Measurements from ENCODE around the gene EIF3K.
A peak's percentile ranks its signal among the peaks of the same experiment; 100 is the strongest.
"Not testable (repeated sequence)": the region's sequence is repeated elsewhere in the genome, so short reads cannot be mapped to it uniquely, and the experiment has no call there.

EIF3K gene

GRCh38 chr19:38617764-38618589, 1.0 kb upstream of the EIF3K start, which contains the start of gene MAP4K1:
MAP4K1 (minus strand) TSS chr19:38617953; CDS start chr19:38617895, 58 bp downstream.
- no peak for DNase-seq (ENCODE audit: low read depth)

GRCh38 chr19:38619361-38620174, 580 bp downstream of the EIF3K start:
- DNase-seq (ENCODE audit: low read depth), result no peak

GRCh38 chr19:38624822-38625221, 5.8 kb downstream of the EIF3K start:
- DNase-seq (ENCODE audit: low read depth), result no peak

GRCh38 chr19:38626401-38626800, 7.4 kb downstream of the EIF3K start:
- DNase-seq (ENCODE audit: low read depth), result no peak

- DNase-seq (ENCODE audit: low read depth), result no peak
Measured at GRCh38 chr19:38629568-38629967, 10.6 kb downstream of the EIF3K start.

GRCh38 chr19:38631301-38631700, 12.3 kb downstream of the EIF3K start:
- DNase-seq (ENCODE audit: low read depth), result not testable (repeated sequence)

GRCh38 chr19:38631811-38632475, 13.0 kb downstream of the EIF3K start:
- peak; percentile 45 for DNase-seq (ENCODE audit: low read depth)

- DNase-seq (ENCODE audit: low read depth), result no peak
Measured at GRCh38 chr19:38632476-38633213, 13.7 kb downstream of the EIF3K start.

GRCh38 chr19:38634757-38635482, 15.9 kb downstream of the EIF3K start:
- peak; percentile 49 for DNase-seq (ENCODE audit: low read depth)

GRCh38 chr19:38635483-38636399, 16.8 kb downstream of the EIF3K start:
- no peak for DNase-seq (ENCODE audit: low read depth)

- no peak for DNase-seq (ENCODE audit: low read depth)
Measured at GRCh38 chr19:38638461-38638860, 19.5 kb downstream of the EIF3K start.

GRCh38 chr19:38639679-38640078, 20.7 kb downstream of the EIF3K start:
- DNase-seq (ENCODE audit: low read depth), result no peak

GRCh38 chr19:38640368-38640767, 21.4 kb downstream of the EIF3K start:
- no peak for DNase-seq (ENCODE audit: low read depth)

- no peak for DNase-seq (ENCODE audit: low read depth)
Measured at GRCh38 chr19:38642176-38642575, 23.2 kb downstream of the EIF3K start.

- no peak for DNase-seq (ENCODE audit: low read depth)
Measured at GRCh38 chr19:38644719-38645118, 25.7 kb downstream of the EIF3K start.

- peak; percentile 89 for DNase-seq (ENCODE audit: low read depth)
Measured at GRCh38 chr19:38647368-38647965, 28.5 kb downstream of the EIF3K start, which contains the start of gene ACTN4. ACTN4 (plus strand) TSS chr19:38647649; CDS start chr19:38647746, 97 bp downstream.

GRCh38 chr19:38647966-38648768, 29.2 kb downstream of the EIF3K start:
- no peak for DNase-seq (ENCODE audit: low read depth)

- no peak for DNase-seq (ENCODE audit: low read depth)
Measured at GRCh38 chr19:38648769-38649304, 29.8 kb downstream of the EIF3K start.

Data from amniotic epithelial cell (primary cell).